ENCODE data around the gene TBC1D22A.
"Not testable (repeated sequence)": the region's sequence is repeated elsewhere in the genome, so short reads cannot be mapped to it uniquely, and the experiment has no call there.

Gene TBC1D22A

GRCh38 chr22:47133061-47133969 is 370.9 kb downstream of the TBC1D22A start:
- no peak for DNase-seq

GRCh38 chr22:47134222-47134621 is 371.8 kb downstream of the TBC1D22A start:
- DNase-seq = no peak

GRCh38 chr22:47135338-47135737 is 372.9 kb downstream of the TBC1D22A start:
- no peak for DNase-seq

- no peak for DNase-seq
Measured at GRCh38 chr22:47136050-47136449, 373.6 kb downstream of the TBC1D22A start.

GRCh38 chr22:47136671-47137070 is 374.2 kb downstream of the TBC1D22A start:
- DNase-seq = no peak

- DNase-seq = peak; percentile 69
Measured at GRCh38 chr22:47139013-47139789, 376.8 kb downstream of the TBC1D22A start.

GRCh38 chr22:47139790-47140119 is 377.3 kb downstream of the TBC1D22A start:
- DNase-seq = no peak

GRCh38 chr22:47140975-47141374 is 378.5 kb downstream of the TBC1D22A start:
- DNase-seq = not testable (repeated sequence)

GRCh38 chr22:47142427-47143046 is 380.1 kb downstream of the TBC1D22A start:
- DNase-seq = no peak

- DNase-seq = no peak
Measured at GRCh38 chr22:47143249-47143938, 380.9 kb downstream of the TBC1D22A start.

GRCh38 chr22:47144076-47144765 is 381.8 kb downstream of the TBC1D22A start:
- no peak for DNase-seq

- DNase-seq = no peak
Measured at GRCh38 chr22:47144791-47145425, 382.5 kb downstream of the TBC1D22A start.

GRCh38 chr22:47145883-47146282 is 383.4 kb downstream of the TBC1D22A start:
- no peak for DNase-seq

- no peak for DNase-seq
Measured at GRCh38 chr22:47146391-47146790, 383.9 kb downstream of the TBC1D22A start.

- no peak for DNase-seq
Measured at GRCh38 chr22:47146941-47147340, 384.5 kb downstream of the TBC1D22A start.

GRCh38 chr22:47147572-47147971 is 385.1 kb downstream of the TBC1D22A start:
- no peak for DNase-seq

GRCh38 chr22:47148510-47148909 is 386.1 kb downstream of the TBC1D22A start:
- no peak for DNase-seq

GRCh38 chr22:47148956-47149728 is 386.7 kb downstream of the TBC1D22A start:
- DNase-seq = no peak

- no peak for DNase-seq
Measured at GRCh38 chr22:47149976-47150375, 387.5 kb downstream of the TBC1D22A start.

- no peak for DNase-seq
Measured at GRCh38 chr22:47150426-47150825, 388.0 kb downstream of the TBC1D22A start.

- DNase-seq = no peak
Measured at GRCh38 chr22:47151064-47151463, 388.6 kb downstream of the TBC1D22A start.

All from NCI-H2029 (cell line).